ENCODE measurements around the gene CHD6.

The CHD6 gene

DNA sequence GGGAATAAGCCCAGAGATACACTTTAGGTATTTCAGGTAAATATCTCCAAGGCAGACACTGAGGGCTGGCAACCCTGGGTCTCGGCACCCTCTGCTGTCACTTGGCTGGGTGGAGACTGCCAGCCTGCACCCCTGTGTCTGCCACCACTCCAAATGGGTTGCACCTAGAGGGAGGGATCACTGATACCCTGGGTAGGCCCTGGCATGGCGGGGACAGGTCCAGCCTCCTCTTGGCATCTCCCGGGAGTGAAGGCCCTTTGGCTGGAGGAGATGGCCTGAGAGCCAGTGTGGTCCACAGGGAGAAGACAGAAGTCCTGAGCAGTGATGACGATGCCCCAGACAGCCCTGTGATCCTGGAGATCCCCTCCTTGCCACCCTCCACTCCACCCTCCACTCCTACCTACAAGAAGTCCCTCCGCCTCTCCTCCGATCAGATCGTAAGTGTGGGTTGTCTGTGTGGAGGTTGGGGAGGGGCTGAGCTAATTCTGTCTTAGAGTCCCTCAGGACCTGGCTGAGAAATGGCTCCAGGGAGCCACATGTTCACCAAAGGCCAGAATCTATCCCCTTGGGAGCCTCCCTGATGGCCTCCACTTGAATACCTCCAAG, 262.5 kb downstream of the CHD6 start:
- H2AFZ ChIP-seq: no peak overlapping the region
- no peaks in the 10 kb centered on the region for H3K9me3 ChIP-seq (ENCODE audit: control insufficient read depth, low read length)
- H3K27ac ChIP-seq: no peak overlapping the region
- H3K4me1 ChIP-seq: no peaks in the 10 kb centered on the region
- H3K9ac ChIP-seq: no peak overlapping the region
- no peaks in the 10 kb centered on the region for H3K27me3 ChIP-seq (ENCODE audit: control insufficient read depth, insufficient read depth, low read length)
- H3K4me2 ChIP-seq (ENCODE audit: low read length): no peak overlapping the region
- TF ChIP-seq, protein P1, sequence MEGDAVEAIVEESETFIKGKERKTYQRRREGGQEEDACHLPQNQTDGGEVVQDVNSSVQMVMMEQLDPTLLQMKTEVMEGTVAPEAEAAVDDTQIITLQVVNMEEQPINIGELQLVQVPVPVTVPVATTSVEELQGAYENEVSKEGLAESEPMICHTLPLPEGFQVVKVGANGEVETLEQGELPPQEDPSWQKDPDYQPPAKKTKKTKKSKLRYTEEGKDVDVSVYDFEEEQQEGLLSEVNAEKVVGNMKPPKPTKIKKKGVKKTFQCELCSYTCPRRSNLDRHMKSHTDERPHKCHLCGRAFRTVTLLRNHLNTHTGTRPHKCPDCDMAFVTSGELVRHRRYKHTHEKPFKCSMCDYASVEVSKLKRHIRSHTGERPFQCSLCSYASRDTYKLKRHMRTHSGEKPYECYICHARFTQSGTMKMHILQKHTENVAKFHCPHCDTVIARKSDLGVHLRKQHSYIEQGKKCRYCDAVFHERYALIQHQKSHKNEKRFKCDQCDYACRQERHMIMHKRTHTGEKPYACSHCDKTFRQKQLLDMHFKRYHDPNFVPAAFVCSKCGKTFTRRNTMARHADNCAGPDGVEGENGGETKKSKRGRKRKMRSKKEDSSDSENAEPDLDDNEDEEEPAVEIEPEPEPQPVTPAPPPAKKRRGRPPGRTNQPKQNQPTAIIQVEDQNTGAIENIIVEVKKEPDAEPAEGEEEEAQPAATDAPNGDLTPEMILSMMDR (IDR thresholded peaks at IDR 0.05): no peak
- H3K36me3 ChIP-seq (ENCODE audit: control insufficient read depth, insufficient read depth, low read length): no peaks in the 10 kb centered on the region
- H3K79me2 ChIP-seq: no peaks in the 10 kb centered on the region
- no peak overlapping the region for H3K4me3 ChIP-seq (ENCODE audit: low read depth, low read length)

- Histone ChIP-seq H3K36me3 (ENCODE audit: control insufficient read depth, insufficient read depth, low read length) (no peaks in the 10 kb centered on the region), H3K4me1 (no peaks in the 10 kb centered on the region), H2AFZ (no peak overlapping the region), H3K79me2 (no peaks in the 10 kb centered on the region), H3K27ac (no peak overlapping the region), H3K27me3 (ENCODE audit: control insufficient read depth, insufficient read depth, low read length) (no peaks in the 10 kb centered on the region), H3K4me2 (ENCODE audit: low read length) (no peak overlapping the region), H3K9me3 (ENCODE audit: control insufficient read depth, low read length) (no peaks in the 10 kb centered on the region), H3K9ac (no peak overlapping the region), H3K4me3 (ENCODE audit: low read depth, low read length) (no peak overlapping the region)
- TF ChIP-seq, protein P1 (IDR thresholded peaks at IDR 0.05): no peak
Measured at GRCh38 chr20:41355192-41355591, 263.0 kb downstream of the CHD6 start.

GRCh38 chr20:41353530-41353929, 264.6 kb downstream of the CHD6 start:
- Histone ChIP-seq H3K9me3 (ENCODE audit: control insufficient read depth, low read length) (no peaks in the 10 kb centered on the region), H3K36me3 (ENCODE audit: control insufficient read depth, insufficient read depth, low read length) (no peaks in the 10 kb centered on the region)

GRCh38 chr20:41352666-41353065, 265.5 kb downstream of the CHD6 start:
- Histone ChIP-seq H3K36me3 (ENCODE audit: control insufficient read depth, insufficient read depth, low read length) (no peaks in the 10 kb centered on the region), H3K27ac (no peak overlapping the region), H3K9me3 (ENCODE audit: control insufficient read depth, low read length) (no peaks in the 10 kb centered on the region), H2AFZ (no peak overlapping the region), H3K4me2 (ENCODE audit: low read length) (no peak overlapping the region), H3K4me3 (ENCODE audit: low read depth, low read length) (no peak overlapping the region), H3K27me3 (ENCODE audit: control insufficient read depth, insufficient read depth, low read length) (no peaks in the 10 kb centered on the region), H3K9ac (no peak overlapping the region), H3K79me2 (no peaks in the 10 kb centered on the region), H3K4me1 (no peaks in the 10 kb centered on the region)
- TF ChIP-seq, protein P1 (IDR thresholded peaks at IDR 0.05): no peak

More at GRCh38 chr20:41353530-41353929, 264.6 kb downstream of the CHD6 start:
- H3K27me3 ChIP-seq (ENCODE audit: control insufficient read depth, insufficient read depth, low read length): no peaks in the 10 kb centered on the region
- no peaks in the 10 kb centered on the region for H3K79me2 ChIP-seq
- H3K4me1 ChIP-seq: no peaks in the 10 kb centered on the region
- no peak overlapping the region for H3K4me2 ChIP-seq (ENCODE audit: low read length)
- no peak overlapping the region for H3K27ac ChIP-seq
- no peak overlapping the region for H3K4me3 ChIP-seq (ENCODE audit: low read depth, low read length)
- TF ChIP-seq, protein P1 (IDR thresholded peaks at IDR 0.05): no peak
- H3K9ac ChIP-seq: no peak overlapping the region
- H2AFZ ChIP-seq: no peak overlapping the region

DNA sequence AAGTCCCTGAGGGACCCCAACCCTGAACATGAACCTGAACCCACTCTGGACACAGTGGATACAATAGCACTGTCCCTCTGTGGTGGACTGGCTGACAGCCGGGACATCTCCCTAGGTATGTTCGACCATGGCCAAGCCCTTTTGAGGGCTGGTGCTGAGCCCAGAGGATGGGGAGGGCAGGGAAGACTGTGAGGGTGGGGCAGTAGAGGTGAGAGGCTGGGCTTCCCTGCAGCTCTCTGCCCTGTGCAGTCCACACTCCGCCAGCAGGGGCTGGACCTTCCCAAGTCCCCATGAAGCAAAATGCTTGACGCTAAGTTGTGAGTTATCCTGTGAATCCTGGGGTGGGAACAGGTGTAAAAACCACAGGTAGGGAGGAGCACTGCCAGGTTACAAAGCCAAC, 266.1 kb downstream of the CHD6 start:
- H3K4me2 ChIP-seq (ENCODE audit: low read length): no peak overlapping the region

More for the DNA sequence above, 266.1 kb downstream of the CHD6 start:
- no peaks in the 10 kb centered on the region for H3K9me3 ChIP-seq (ENCODE audit: control insufficient read depth, low read length)
- H3K4me1 ChIP-seq: no peaks in the 10 kb centered on the region
- no peak overlapping the region for H3K4me3 ChIP-seq (ENCODE audit: low read depth, low read length)
- no peaks in the 10 kb centered on the region for H3K27me3 ChIP-seq (ENCODE audit: control insufficient read depth, insufficient read depth, low read length)
- TF ChIP-seq, protein P1 (IDR thresholded peaks at IDR 0.05): no peak
- H3K27ac ChIP-seq: no peak overlapping the region
- H3K9ac ChIP-seq: no peak overlapping the region
- H3K36me3 ChIP-seq (ENCODE audit: control insufficient read depth, insufficient read depth, low read length): no peaks in the 10 kb centered on the region
- no peak overlapping the region for H2AFZ ChIP-seq
- H3K79me2 ChIP-seq: no peaks in the 10 kb centered on the region

Measured in parathyroid adenoma (tissue), 2 donors.